Ammon's horn (tissue), 1 donor: Measurements from ENCODE around the gene EXOC2.
"Not testable (repeated sequence)": the region's sequence is repeated elsewhere in the genome, so short reads cannot be mapped to it uniquely, and the experiment has no call there.

Experiments used
- DNase-seq: peaks from one replicate; pipeline ENCODE4 v3.0.0-alpha.2; 2016; ENCODE audit warnings: low spot score

Gene EXOC2

DNA sequence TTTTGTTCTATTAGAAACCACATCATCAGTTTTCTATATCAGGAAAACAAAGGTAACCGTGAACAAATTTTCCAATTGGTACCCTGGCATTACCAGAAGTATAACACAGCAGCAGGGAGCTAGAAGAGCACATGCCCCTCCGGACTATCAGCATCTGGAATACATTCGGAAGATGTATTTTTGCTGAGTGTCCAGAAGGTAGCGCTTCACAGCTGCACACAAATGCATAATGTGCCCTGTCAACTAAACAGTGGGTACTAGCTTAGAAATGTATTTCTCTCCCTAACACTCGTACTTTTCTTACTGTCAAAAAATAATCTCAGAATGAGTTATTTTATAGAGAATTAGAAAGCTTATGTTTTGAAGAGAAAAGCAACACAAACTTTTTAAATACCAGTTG, 113.6 kb downstream of the EXOC2 start:
- DNase-seq = no peak

DNA sequence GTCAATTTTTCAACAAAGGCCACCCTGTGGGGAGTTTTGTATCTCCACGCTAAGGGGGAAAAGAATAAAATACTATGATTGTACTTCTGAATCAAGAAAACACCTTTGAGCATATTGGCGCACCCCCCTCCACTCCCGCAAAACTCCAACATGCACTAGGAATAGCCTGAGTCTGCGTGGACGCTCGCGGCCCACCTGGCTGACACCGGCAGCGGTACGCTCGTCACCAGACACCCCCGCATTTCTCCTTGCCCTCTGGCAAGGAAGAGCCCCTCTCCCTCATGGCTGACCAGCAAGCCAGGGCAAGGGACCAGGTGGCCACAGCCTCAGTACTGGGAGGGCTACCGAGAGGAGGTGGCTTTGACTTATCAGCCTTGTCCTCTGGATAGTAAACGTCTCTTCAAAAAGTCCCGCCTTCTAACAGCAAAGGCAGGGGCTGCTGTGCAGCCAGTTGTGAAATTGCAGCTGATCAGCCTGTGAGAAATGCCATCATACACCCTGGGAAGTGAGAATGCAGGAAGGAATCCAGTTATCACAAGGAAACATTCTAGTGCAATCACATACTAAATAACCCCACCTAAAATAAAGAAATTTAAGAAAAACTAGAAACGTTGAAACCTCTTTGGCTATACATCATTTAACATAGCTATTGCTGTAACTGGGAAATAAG, 120.2 kb downstream of the EXOC2 start:
- no peak for DNase-seq

DNA sequence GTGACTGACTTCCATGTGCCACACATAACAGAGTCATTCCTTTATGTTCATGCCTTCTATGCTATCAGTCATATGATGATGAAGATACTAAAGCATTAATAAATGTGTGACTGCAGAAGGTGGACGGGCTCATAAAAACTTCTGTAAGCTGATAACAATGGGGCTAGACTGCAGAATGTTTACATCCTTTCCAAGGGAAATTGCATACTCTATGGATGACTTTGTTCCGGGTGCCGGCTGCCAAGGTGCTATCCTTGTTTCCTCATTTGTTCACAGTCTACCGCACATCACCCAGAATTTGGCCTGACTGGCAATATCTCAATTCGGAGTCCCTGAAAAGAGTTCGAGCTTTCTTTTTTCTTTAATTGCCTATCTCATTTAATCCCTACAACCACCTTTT, 121.0 kb downstream of the EXOC2 start:
- no peak for DNase-seq

DNA sequence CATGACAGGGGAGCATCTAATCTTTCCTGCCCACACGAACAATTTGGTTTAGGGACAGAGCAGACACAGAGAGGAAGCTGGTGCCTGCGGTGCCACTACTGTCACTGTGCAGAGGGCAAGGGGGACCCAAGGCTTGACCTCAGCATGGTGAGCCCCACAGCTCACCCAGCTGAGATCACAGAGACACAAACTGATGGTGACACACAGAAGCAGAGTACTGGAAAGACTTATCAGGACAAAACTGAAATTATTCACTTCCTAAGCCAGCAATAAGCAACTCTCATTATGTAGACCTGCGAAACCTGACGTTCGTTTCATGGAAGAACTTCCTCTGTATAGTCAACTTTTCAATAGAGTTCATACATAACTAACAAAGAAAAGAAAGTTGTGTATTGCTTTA, 122.1 kb downstream of the EXOC2 start:
- DNase-seq = no peak

DNA sequence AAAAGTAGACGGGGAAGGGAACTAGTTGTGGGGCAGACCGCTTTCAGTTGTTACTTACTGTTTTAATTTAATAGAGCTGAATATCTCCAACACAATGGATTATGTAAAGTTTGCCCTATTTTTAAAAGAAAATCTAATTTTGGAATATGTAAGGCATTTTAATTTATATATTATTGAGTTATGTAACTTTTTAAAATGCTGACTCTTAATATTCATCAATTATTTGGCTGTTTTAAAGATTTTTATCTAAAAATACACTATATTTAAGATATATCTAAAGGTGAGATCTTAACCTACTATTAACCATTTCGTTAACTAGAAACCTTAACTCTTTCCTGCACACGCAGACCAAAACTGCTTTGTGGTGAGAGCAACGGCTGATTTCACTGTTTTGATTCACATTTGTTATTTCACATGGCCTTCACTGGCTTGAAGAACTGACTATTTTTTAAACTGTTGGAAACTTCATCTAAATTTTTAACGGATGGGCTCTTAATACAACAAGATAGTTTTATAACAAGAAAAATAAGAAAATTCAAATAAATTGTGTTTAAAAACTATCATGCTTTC, 123.9 kb downstream of the EXOC2 start:
- DNase-seq = no peak

DNA sequence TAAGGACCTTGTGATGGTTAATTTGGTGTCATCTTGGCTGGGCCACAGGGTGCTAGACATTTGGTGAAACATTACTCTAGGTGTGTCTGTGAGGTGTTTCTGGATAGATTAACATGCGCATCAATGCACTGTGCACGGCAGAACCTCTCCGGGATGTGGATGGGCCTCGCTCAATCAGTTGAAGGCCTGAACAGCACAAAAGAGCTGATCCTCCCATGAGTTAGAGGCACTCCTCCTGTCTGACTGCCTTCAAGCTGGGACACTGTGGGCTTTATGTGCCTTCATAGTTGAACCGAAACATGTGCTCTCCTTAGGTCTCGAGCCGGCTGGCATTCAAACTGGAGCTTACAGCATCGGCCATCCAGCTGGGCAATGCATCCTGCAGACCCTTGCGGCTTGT, 124.9 kb downstream of the EXOC2 start:
- DNase-seq = no peak

DNA sequence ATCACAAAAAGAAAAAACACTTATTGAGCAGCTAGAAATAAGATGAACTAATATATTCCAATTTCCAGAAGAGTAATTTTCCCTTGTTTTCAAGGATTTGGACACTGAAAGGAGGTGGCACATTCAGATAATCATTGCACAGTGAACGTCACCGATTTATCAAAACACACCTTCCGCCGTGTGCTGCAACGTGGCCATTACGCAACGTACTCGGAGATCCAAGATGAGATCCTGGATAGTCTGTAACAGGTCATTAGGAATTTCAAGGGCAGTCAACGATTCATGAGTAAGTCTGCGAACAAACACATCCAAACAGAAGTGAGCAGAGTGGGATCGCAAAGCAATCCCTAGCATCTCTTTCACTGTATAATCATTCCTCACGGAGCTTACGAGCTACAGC, 129.1 kb downstream of the EXOC2 start:
- DNase-seq = no peak

DNA sequence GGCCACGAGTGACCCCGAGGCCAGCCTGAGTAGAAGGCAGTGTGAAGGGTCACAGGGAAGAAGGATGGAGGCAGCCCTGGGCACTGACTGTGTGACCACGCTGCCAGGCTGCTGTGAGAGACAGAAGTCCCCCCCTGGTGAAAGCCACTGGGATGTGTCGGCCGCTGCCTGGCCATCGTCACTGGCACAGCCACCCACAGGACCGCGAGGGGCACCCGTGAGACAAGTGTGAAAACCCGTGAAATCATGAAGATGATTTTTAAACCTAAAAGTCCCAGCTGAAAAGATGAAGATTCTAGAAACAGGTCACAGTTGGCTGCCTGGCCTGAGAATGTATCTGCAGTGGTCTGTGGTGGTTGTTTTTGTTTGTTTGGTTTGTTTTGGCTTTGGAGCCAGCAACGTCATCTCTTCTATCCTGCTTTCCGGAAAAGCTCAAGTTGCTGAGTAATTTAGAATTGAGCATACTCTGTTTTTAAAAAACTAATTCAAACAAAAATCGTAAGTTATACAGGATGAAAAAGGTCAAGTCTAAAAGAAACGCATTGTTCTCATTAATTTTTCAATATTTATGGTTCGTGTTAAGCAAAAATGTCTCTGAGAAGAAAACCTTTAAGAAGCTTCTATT, 130.8 kb downstream of the EXOC2 start:
- no peak for DNase-seq

DNA sequence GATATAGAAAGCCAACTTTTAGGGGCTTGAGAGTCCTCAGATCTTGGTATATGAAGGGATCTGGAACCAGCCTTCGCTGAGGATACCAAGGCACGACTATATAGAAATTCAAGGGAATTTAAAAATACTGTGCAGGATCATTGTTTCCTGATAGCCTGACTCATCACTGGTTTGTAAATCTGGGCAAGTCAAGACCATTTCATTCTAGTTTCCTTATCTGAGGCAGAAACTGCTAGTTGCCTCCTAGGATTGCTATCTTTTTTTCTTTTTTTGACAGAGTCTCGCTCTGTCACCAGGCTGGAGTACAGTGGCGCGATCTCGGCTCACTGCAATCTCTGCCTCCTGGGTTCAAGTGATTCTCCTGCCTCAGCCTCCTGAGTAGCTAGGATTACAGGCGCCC, 131.6 kb downstream of the EXOC2 start:
- DNase-seq = not testable (repeated sequence)

DNA sequence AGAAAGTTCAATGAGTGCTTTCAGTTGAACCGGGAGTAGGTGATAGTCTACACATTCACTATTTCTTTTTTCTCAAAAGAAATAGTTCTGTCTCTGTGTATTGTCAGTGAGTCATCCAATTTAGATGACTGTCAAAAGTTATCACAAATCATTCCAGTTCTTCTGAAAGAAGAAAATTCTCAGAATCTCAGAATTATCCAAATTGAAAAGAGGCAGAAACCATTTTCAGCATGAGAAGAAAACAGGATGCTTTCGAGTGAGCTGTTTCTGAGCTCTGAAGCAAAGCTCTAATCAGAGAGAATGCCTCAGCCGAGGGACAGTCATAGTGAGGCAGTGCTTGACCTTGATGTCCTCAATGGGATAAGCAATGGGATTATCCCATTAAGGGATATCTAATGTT, 134.0 kb downstream of the EXOC2 start:
- DNase-seq = no peak

DNA sequence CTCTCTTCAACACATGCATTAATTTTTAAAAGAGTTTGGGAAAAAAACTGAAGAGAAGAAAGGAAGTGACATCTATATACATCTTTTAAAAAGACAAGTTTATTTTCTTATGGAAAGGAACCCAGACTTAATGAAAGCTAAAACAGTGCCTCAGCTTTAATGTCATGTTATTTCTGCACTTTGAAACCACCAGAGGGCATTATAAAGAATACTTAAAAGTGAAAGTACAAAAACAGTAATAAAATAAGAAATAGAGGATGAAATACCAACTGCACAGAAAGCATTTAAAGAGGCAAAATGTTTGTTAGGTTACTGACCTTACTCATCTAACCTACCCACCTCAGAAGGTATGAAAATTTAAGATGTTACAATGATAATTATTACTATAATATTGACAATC, 134.8 kb downstream of the EXOC2 start:
- no peak for DNase-seq

DNA sequence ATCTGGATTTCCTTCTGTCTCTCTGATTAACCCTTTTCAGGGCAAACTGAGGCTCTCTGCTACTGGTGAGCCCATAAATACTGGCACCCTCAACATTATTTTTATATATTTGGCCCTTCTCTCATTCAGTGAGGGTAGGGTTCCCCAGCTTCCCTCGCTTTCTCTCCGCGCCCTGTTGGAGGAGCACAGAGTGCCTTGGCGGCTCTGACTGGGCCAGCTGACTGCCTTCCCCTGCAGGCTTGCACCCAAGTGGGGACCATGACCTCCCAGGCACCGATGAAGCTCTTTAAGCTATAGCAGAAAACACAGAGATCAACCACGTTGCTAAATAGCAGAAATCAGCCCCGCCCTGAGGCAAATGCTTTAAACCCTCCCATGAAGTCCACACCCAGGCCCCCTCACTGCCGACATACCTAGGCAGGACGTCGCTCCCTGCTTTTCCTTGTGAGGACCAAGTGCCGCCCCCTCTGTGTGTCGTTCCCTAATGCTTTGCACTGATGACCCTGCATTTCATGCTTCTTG, 141.0 kb downstream of the EXOC2 start:
- no peak for DNase-seq

DNA sequence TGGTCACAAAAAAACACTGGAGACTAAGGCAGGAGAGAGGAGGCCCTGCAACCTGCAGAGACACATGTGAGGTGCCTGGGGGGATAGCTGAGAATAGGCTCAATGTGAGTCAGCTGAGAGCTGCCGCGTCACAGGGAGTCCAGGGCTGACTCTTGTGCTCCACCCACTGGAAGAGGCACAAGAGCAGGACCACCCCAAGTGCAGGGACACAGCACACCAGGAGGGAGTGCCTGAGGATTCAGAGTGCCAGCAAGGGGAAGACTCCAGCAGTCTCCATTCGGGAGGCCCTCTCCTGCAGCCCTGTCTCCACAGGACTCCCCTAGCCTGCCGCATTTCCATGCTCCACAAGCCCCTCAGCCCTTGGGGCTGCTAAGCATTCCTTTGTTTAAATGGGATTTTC, 141.5 kb downstream of the EXOC2 start:
- peak; percentile 28 for DNase-seq

DNA sequence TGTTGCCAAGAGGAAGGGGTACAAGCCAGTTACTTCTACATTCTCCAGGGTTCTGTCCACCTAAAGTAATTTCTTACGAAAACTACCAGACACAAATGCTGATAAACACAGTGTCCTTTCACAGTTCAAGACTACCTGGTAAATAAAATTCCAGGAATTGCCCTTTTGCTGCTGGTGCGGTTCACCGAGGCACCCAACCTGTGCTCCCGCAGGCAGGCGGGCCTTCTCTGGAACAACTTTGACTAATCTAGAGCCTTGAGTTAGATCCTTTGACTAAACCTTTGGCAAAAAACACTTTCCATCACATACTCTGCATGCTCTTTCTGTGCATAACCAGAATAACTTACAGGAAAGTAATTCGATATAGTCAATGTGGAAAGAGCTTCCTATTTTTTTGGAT, 143.0 kb downstream of the EXOC2 start:
- no peak for DNase-seq

DNA sequence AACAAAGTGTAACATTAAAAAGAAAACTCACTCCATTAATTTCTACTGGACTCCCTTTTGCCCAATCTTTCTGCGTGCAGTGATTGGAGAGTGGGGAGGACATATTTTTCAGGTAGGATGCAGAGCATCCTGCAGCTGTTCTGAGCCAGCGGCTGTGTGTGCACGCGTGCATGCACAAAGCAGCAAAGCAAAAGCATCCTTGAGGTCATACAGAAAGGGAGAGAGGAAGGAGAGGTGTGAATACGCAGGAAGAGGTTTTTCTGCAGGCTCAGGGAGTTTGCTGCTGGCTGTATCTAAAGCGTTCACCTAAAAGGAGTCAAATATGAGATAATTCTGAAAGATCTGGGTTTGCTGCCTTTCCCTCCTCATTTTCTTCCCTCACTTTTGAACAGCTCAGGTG, 144.4 kb downstream of the EXOC2 start:
- no peak for DNase-seq

DNA sequence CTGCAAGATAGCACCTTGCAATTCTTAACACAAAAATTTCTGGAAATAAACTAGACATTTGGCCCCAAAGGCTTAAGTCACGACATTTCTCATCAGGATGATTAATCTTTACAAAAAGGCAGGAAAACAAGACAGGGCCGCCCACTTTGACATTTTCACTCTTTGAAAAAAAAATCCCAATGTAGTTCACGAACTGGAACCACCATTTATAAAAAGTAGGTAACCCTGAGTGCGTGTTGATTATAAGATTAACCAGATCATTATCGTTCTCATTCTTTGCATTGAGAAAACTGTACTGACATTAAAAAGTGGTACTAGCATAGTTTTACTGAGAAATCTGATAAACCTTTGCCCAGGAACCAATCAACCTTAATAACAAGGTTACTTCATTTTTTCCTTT, 144.8 kb downstream of the EXOC2 start:
- DNase-seq = no peak

DNA sequence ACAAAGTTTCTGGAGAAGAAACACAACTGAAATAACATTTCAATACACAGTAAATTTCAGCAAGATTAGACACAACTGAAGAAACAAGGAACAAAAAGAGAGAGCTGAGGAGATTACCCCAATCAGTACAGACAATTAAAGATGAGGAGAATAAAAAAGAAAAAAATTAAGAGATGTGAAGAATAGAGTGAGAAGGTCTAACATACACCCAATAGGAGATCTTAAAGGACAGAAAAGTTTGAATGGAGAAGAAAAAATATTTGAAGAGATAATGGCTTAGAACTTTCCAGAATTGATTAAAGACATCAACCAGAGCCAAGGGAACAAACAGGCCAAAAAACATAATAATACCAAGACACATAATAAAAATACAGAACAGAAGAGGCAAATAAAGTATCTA, 152.4 kb downstream of the EXOC2 start:
- no peak for DNase-seq

DNA sequence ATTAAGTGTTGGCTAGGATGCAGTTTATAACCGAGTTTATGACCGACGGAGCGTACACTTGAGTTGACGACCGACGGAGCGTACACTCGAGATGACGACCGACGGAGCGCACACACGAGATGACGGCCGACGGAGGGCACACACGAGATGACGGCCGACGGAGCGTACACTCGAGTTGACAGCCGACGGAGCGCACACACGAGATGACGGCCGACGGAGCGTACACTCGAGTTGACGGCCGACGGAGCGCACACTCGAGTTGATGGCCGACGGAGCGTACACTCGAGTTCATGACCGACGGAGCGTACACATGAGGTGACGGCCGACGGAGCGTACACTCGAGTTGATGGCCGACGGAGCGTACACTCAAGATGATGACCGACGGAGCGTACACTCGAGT, 155.8 kb downstream of the EXOC2 start:
- DNase-seq = no peak

DNA sequence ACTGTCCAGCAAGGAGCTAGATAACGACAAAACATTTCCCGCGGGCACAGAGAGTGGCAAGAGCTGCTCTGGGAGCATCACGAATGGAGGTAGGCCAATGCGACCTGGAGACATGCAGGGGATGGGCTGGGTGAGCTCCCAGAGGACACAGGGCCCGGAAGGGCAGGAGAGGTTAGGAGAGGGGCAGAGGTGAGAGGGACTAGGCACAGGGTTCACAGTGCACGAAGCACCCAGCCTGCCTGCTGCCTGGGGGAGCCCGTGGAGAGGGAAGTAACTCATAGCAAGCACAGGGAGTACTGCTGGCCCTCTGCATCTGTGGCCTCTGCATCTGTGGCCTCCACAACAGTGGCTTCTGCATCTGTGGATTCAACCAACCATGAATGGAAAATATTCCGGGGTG, 162.5 kb downstream of the EXOC2 start:
- DNase-seq = no peak

DNA sequence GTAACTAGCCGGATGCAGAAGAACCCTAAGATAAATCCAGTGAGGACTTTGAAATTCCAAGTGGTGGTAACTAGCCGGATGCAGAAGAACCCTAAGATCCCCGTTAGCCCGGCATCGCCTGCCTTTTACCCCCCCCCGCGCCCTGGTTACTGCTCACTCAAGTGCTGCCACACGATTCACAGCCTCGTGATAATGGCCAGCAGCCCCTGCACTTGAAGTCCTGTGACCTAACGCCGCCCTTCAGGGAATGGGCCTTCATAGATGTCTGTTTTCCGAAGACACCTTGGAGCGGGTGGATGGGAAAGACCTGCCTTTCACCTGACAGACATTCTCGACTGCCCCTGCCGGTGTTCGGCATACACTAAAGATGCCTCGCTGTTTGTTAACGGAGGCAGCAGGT, 163.9 kb downstream of the EXOC2 start:
- DNase-seq = no peak

DNA sequence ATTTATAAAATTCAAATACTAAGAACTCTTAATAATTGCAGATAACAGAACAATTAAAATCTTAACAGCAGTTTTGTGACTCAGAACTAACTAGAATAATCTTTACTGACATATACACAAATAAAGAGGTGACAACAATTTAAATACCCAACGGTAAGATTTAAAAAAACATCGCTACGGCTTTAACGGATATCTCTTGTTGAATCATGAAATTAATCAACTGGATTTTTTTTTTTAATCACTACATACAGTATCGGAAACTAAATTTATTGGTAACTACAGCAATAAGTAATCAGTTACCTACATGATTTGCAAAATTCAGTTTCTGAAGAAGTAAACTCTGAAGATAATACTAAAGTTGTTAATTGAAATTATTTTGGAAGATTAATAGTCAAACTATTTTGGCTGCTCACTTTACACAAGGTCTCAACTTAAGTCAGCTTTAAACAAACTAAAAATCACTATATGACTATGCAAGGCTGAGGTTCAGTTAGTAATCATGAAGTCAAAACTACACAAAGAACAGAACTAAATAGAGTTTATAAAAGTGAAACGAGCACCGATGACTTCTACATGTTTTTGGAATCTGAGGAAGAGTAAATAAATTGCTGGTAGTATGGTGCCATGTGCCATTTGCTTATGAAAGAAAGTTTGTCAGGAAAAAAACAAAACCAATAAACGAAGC, 164.8 kb downstream of the EXOC2 start:
- no peak for DNase-seq

DNA sequence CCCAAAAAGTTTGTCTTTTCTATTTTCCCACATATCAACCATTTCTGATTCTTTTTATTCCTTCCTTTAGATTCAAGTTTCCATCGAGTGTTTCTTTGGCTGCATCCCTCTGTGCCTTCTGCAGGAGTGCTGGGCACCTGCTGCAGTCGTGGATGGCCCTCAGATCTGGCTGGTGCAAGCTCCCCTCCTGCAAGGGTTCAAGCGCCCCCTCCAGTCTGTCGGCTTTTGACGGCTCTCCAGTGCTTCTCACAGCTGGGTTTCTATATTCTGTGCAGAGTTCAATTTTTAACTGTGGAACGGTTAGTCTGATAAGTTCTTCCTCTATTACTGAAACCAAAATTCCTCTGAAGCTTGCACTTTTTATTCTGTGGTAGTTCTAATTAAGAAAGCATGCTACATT, 168.1 kb downstream of the EXOC2 start:
- no peak for DNase-seq

DNA sequence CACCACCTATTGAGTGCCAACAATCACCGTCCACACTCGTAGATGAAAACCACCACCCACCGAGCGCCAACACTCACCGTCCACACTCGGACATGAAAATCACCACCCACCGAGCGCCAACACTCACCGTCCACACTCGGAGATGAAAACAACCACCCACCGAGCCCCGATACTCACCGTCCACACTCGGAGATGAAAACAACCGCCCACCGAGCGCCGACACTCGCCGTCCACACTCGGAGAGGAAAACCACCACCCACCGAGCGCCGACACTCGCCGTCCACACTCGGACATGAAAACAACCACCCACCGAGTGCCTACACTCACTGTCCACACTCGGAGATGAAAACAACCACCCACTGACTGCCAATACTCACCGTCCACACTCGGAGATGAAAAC, 172.1 kb downstream of the EXOC2 start:
- no peak for DNase-seq
